ENCODE measurements around the gene KLF8. TPM values are rescaled to one million over a fixed set of nuclear protein-coding genes. Genes with fewer than 3 reads are reported as not detected.

The KLF8 gene
- total RNA-seq, 1 donor from 2014 or later, result 0.58 TPM

GRCh38 chrX:56308726-56309125 lies 76.6 kb downstream of the KLF8 start:
- DNase-seq (ENCODE audit: low spot score), result no peak
- no peak for ATAC-seq

GRCh38 chrX:56309881-56310280 lies 77.7 kb downstream of the KLF8 start:
- no peak for ATAC-seq
- DNase-seq (ENCODE audit: low spot score), result no peak

DNA sequence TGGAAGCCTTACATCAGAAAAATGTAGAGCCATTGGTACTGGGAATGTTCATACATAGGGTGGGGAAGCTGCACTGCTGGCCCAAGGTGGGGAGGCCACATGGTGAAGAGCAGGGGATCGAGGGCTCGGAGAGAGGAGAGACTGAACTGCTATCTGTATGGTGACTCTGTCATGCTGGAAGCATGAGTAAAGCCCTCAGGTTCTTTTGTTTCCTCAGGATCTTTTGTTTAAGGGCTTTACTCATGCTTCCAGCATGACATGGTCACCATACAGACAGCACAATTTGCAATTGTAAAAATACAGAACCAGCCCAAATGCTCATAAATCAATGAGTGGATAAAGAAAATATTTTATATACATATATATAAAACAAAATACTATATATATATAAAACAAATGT lies 78.4 kb downstream of the KLF8 start:
- no peak for ATAC-seq
- no peak for DNase-seq (ENCODE audit: low spot score)

- ATAC-seq (no peak), DNase-seq (ENCODE audit: low spot score) (no peak)
Measured at GRCh38 chrX:56313308-56313707, 81.2 kb downstream of the KLF8 start.

DNA sequence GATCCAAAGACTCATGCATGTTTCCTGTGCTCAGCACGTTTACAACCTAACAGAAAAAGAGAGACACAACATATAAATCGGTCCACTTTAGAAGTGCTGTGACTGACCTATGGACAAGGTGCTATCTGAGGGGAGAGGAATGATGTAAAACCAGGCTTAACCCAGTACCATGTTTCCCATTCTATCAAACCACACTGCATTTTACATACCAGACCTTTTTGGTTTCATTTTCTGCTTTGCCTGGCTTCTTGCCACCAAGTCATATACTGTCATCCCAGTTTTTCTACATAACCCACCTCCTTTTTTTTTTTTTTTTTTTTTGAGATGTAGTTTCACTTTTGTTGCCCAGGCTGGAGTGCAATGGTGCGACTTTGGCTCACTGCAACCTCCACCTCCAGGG lies 82.2 kb downstream of the KLF8 start:
- ATAC-seq, result no peak
- no peak for DNase-seq (ENCODE audit: low spot score)

- ATAC-seq (no peak), DNase-seq (ENCODE audit: low spot score) (no peak)
Measured at GRCh38 chrX:56318076-56318475, 85.9 kb downstream of the KLF8 start.

GRCh38 chrX:56319165-56319564 lies 87.0 kb downstream of the KLF8 start:
- no peak for ATAC-seq
- DNase-seq (ENCODE audit: low spot score), result no peak

Data from left lobe of liver (tissue), 2 donors.